Esophagus (tissue), 2 donors: ENCODE results near the gene NDEL1. TPM values are rescaled to one million over a fixed set of nuclear protein-coding genes. Genes with fewer than 3 reads are reported as not detected.

ENCODE experiments used
- H3K27ac ChIP-seq, 2 donors: one replicate each; pipeline ENCODE4 v1.5.1; 2013; ENCODE audit warnings: low read depth in 2 of 2, mild to moderate bottlenecking in 2 of 2, inconsistent platforms in 1 of 2, low read length in 1 of 2, moderate library complexity in 1 of 2
- H3K27me3 ChIP-seq, 2 donors: one replicate each; pipeline ENCODE4 v1.6.1; 2013; ENCODE audit warnings: low read length in 2 of 2, control low read depth in 1 of 2, mild to moderate bottlenecking in 1 of 2; ENCODE audit not compliant: insufficient read depth in 2 of 2, control insufficient read depth in 1 of 2
- H3K36me3 ChIP-seq, 2 donors: one replicate each; pipeline ENCODE4 v1.6.1; 2013; ENCODE audit warnings: low read length in 1 of 2; ENCODE audit not compliant: control insufficient read depth in 2 of 2, insufficient read depth in 2 of 2
- H3K4me1 ChIP-seq, 2 donors: one replicate each; pipeline ENCODE4 v1.6.1; 2013; ENCODE audit warnings: low read length in 1 of 2; ENCODE audit not compliant: control insufficient read depth in 2 of 2, insufficient read depth in 2 of 2
- H3K4me3 ChIP-seq, 2 donors: one replicate each; pipeline ENCODE4 v1.5.1; 2013; ENCODE audit warnings: low read length in 2 of 2, mild to moderate bottlenecking in 2 of 2, low read depth in 1 of 2, moderate library complexity in 1 of 2
- H3K9me3 ChIP-seq, 2 donors: one replicate each; pipeline ENCODE4 v1.6.1; 2013; ENCODE audit warnings: mild to moderate bottlenecking in 2 of 2, low read depth in 1 of 2, low read length in 1 of 2, moderate library complexity in 1 of 2; ENCODE audit not compliant: control insufficient read depth in 2 of 2, insufficient read depth in 1 of 2
- WGBS, 2 donors: extraction: QIAGEN DNeasy Blood & Tissue Kit; methylation state at CpG; one replicate each; pipeline ENCODE4 v1.1.7; 2013; 5-methylcytosine and 5-hydroxymethylcytosine counted together
- polyA plus RNA-seq, 2 donors: library from polyadenylated mRNA; stranded (reverse); fragments of 200-250 nt; gene quantifications; one replicate each; pipeline ENCODE4 v1.2.3, GENCODE V29; 2013
- donor health status: healthy with polysubstance abuse.
- donor health status: Bipolar disorder and iron deficiency.

NDEL1 gene
- polyA plus RNA-seq, 2 donors, result 34.7 to 46.5 TPM

DNA sequence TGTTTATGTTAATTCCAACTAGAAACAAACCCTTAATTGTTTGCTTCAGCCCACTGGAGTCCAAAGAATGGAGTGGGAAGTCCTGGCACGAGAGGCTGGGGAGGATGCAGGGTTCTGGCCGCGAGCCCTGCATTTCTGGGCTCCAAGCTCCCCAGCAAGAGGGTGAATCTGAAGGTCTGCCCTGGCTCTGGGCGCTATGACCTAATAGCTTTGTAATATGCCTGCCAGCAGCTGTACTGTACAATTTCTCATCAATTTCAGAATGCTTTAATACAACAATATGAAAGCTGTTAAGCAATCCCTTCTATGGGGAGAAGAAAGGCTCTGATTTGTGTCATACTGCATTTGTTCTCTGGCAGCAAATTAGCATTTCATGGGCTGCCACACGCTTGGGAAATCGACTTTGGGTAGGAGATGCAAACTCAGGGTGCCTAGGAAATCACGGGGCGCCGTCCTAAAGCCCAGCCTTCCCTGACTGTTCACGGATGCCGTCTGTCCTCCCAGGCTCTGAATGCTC is 43.8 kb downstream of the NDEL1 start:
- H3K9me3 ChIP-seq, result no peaks in the 10 kb centered on the region
- peaks cover 7 to 35% of the 10 kb centered on the region in 2 donors for H3K36me3 ChIP-seq
- no peaks in the 10 kb centered on the region for H3K27me3 ChIP-seq
- peak overlapping the region; percentile 22 to 61 for H3K27ac ChIP-seq
- no peaks in the 10 kb centered on the region for H3K4me1 ChIP-seq
- WGBS, 2 donors, result 61 to 66% methylated on average over 11 of the region's 11 CpGs
- H3K4me3 ChIP-seq, result no peak overlapping the region

DNA sequence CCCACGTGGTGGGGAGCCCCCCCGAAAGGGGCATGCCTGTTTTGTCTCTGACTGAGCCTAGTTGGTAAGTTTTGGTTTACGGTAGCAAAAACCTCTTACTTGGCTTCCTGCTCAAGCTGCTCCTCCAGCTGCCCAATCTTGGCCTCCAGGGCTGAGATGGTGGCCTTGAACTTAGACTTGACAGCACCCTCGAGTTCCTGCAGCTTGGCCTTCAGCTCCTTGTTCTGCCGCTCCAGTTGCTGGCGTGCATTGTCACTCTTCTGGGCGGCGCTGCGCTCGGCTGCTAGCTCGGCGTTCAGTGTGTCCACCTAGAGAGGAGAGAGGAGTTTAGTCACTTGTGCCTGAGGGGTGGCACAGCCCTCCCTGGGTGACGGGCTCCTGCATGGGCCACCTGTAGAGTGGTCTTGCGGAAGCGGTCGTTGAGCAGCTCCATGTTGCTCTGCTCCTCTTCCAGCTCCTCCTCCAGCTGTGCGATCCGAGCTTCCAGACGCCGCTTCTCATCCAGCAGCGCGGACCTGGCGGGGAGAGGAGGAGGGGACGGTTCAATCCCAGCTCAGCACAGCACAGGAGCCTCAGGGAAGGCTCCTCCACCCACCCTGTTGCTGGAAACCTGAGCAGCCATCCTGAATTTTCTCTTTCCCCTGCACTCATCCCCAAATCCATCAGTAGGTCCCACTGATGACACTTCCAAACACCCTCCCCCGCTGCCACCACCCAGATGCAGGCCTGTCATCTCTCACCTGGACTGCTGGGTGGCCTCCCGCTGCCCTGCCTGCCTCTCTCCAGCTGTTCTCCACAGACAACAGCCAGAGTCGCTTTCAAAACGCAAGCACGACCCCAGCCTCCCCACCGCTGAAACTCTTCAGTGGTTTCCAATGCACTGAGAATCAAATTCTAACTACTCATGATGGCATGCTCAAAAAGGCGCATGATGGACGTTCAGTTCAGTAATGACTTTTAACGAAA is 44.6 kb downstream of the NDEL1 start:
- H3K36me3 ChIP-seq, result peaks cover 5 to 27% of the 10 kb centered on the region in 2 donors
- H3K4me1 ChIP-seq, result no peaks in the 10 kb centered on the region
- no peaks in the 10 kb centered on the region for H3K9me3 ChIP-seq
- H3K4me3 ChIP-seq, result no peak overlapping the region
- no peaks in the 10 kb centered on the region for H3K27me3 ChIP-seq
- WGBS, 2 donors, result 85 to 88% methylated on average over 26 to 33 of the region's 33 CpGs
- peak overlapping the region; percentile 22 to 61 for H3K27ac ChIP-seq

GRCh38 chr17:8481089-8481488 is 45.4 kb downstream of the NDEL1 start:
- no peaks in the 10 kb centered on the region for H3K4me1 ChIP-seq
- no peaks in the 10 kb centered on the region for H3K27me3 ChIP-seq
- no peak overlapping the region for H3K27ac ChIP-seq
- WGBS, 2 donors, result 91 to 95% methylated on average over 18 to 21 of the region's 22 CpGs
- no peak overlapping the region for H3K4me3 ChIP-seq
- H3K36me3 ChIP-seq, result peaks cover 0 to 24% of the 10 kb centered on the region in 2 donors
- no peaks in the 10 kb centered on the region for H3K9me3 ChIP-seq

DNA sequence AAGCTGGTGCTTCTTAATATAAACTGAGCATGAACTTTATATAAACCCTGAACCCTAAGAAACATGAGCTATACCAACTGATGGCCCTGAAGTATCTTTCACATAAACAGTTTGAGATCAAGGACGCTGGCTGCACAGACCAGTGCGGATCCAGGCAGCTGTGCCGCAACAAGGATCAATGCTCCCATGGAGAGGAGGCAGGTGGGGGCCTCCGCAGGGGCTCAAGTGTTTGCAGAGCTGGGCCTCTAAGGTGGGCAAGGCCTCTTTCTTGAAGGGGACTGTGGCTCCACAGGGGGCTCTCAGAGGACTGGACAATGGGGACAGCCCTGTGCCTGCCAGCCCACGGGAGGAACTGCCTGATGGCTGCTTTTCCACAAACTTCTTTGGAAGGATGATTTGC is 46.0 kb downstream of the NDEL1 start:
- Histone ChIP-seq H3K27ac (no peak overlapping the region), H3K36me3 (peaks cover 0 to 24% of the 10 kb centered on the region in 2 donors), H3K4me3 (no peak overlapping the region), H3K27me3 (no peaks in the 10 kb centered on the region), H3K4me1 (no peaks in the 10 kb centered on the region), H3K9me3 (no peaks in the 10 kb centered on the region)
- 91 to 92% methylated on average over 5 of the region's 5 CpGs for WGBS, 2 donors

DNA sequence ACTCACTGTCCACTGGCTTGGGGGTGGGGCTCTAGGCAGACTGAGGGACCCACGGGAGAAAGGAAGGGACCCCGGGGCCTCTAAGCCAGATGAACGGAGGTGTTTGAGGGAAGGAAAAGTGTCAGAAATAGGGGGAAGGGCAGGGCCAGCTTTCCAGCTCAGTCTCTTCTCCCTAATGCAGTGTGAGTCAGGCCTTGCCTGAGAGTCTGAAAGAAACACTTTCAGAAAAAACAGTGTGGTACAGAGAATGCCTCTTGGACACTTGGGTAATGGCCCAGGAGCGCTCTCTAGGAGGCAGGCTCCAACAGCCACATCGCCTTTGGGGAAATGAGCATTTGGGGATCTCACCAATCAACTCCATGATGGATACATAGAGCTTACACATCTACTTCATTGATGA is 46.9 kb downstream of the NDEL1 start:
- H3K36me3 ChIP-seq, result peaks cover 0 to 23% of the 10 kb centered on the region in 2 donors

DNA sequence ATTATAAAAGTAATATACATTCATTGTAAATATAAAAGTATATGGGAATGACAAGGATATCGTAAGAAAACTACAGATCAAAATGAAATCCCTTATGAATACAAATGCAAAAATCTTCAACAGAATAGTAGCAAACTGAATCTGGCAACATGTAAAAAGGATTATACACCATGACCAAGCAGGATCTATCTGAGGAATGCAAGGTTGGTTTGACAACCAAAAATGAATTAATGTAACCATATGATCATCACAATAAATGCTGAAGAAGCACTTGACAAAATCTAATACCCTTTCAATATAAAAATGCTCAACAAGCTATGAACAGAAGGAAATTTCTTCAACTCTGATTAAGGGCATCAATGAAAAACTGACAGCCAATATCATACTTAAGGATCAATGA is 48.8 kb downstream of the NDEL1 start:
- H3K4me3 ChIP-seq, result no peak overlapping the region
- H3K4me1 ChIP-seq, result no peaks in the 10 kb centered on the region
- H3K27me3 ChIP-seq, result no peaks in the 10 kb centered on the region
- H3K27ac ChIP-seq, result no peak overlapping the region
- peaks cover 0 to 20% of the 10 kb centered on the region in 2 donors for H3K36me3 ChIP-seq
- WGBS, 2 donors, result 97 to 100% methylated on average over 1 of the region's 1 CpG
- no peaks in the 10 kb centered on the region for H3K9me3 ChIP-seq

More for the DNA sequence above, 46.9 kb downstream of the NDEL1 start:
- Histone ChIP-seq H3K4me3 (no peak overlapping the region), H3K27me3 (no peaks in the 10 kb centered on the region), H3K4me1 (no peaks in the 10 kb centered on the region), H3K27ac (no peak overlapping the region), H3K9me3 (no peaks in the 10 kb centered on the region)
- 81 to 85% methylated on average over 5 of the region's 5 CpGs for WGBS, 2 donors

DNA sequence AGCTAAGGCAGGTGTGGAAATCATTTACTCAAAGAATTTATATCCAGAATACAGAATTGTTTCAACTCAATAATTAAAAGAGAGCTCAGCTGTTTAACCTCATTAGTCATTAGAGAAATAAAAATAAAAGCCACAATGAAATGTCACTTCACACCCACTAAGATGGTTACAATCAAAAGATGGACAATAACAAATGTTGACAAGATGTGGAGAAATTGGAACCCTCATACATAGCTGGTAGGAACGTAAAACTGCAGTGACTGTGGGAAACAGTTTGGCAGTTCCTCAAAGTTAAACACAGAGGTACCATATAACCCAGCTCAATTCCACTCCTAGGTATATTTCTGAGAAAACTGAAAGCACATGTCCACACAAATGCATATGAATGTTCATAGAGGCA is 49.8 kb downstream of the NDEL1 start:
- H3K36me3 ChIP-seq, result peaks cover 0 to 16% of the 10 kb centered on the region in 2 donors
- H3K27me3 ChIP-seq, result no peaks in the 10 kb centered on the region
- WGBS, 2 donors, result 93 to 100% methylated on average over 1 of the region's 1 CpG

GRCh38 chr17:8487130-8487645 is 51.5 kb downstream of the NDEL1 start:
- peaks cover 0 to 11% of the 10 kb centered on the region in 2 donors for H3K36me3 ChIP-seq
- 89 to 91% methylated on average over 19 of the region's 19 CpGs for WGBS, 2 donors

More for the DNA sequence above, 49.8 kb downstream of the NDEL1 start:
- Histone ChIP-seq H3K27ac (no peak overlapping the region), H3K4me3 (no peak overlapping the region), H3K9me3 (no peaks in the 10 kb centered on the region), H3K4me1 (no peaks in the 10 kb centered on the region)

GRCh38 chr17:8487743-8488142 is 52.1 kb downstream of the NDEL1 start:
- Histone ChIP-seq H3K4me1 (no peaks in the 10 kb centered on the region), H3K4me3 (no peak overlapping the region), H3K36me3 (peaks cover 0 to 8% of the 10 kb centered on the region in 2 donors), H3K27me3 (no peaks in the 10 kb centered on the region), H3K9me3 (no peaks in the 10 kb centered on the region), H3K27ac (no peak overlapping the region)
- whole genome bisulfite sequencing, 2 donors, result 96 to 98% methylated on average over 5 of the region's 5 CpGs

More at GRCh38 chr17:8487130-8487645, 51.5 kb downstream of the NDEL1 start:
- no peaks in the 10 kb centered on the region for H3K4me1 ChIP-seq
- H3K4me3 ChIP-seq, result no peak overlapping the region
- H3K9me3 ChIP-seq, result no peaks in the 10 kb centered on the region
- no peaks in the 10 kb centered on the region for H3K27me3 ChIP-seq
- no peak overlapping the region for H3K27ac ChIP-seq
